PC-9 (cell line): Measurements from ENCODE around the gene SMIM14.

ENCODE experiments used
- CTCF ChIP-seq: fragments of 200-600 bp; sonication (generic); conservative IDR thresholded peaks from 2 replicates; pipeline ENCODE4 v1.6.1; 2017; ENCODE audit warnings: mixed run types, antibody characterized with exemption, mild to moderate bottlenecking, moderate library complexity
- EZH2 ChIP-seq: fragments of 200-600 bp; sonication (generic); IDR thresholded peaks from 2 replicates; pipeline ENCODE4 v1.8.0; 2017; ENCODE audit warnings: antibody characterized with exemption, low read depth

DNA sequence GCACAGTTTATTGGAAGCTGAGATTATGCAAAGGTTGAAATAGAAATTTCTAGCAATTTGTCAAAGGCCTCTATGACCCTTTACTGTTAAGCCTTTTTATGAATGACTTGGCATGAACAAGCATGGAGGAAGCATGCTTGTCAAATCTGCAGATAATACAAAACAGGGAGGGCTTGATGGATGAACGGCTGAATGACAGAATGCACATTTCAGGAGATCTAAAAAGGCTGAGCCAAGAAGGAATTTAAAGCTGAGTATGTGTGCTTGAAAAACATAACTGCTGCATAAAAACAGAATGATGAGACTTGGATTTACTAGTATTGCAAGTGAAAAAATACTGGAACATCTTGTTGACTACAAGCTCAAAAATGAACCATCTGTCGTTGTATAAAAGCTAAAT lies 30.2 kb upstream of the SMIM14 start:
- TF ChIP-seq CTCF (no peak), EZH2 (no peak)
